Measurements from ENCODE around the gene WIPI1. TPM values are rescaled to one million over a fixed set of nuclear protein-coding genes. Genes with fewer than 3 reads are reported as not detected.

WIPI1 gene
- total RNA-seq, 4 donors from 2014 or later = 22.9 to 53.2 (median 45.0) TPM

GRCh38 chr17:68458260-68459036, 1.2 kb upstream of the WIPI1 start:
- no peak for ATAC-seq
- TF ChIP-seq POLR2A (IDR thresholded peaks at IDR 0.05) (no peak), EP300 (IDR thresholded peaks at IDR 0.05) (no peak), POLR2AphosphoS5 (IDR thresholded peaks at IDR 0.05) (no peak), CTCF (IDR thresholded peaks at IDR 0.05) (no peak)
- H3K4me3 ChIP-seq = peak overlapping the region; percentile 49 to 92
- peak overlapping the region; percentile 64 to 99 (median 95) for H3K27ac ChIP-seq
- no peaks in the 10 kb centered on the region for H3K9me3 ChIP-seq
- H3K27me3 ChIP-seq = no peaks in the 10 kb centered on the region
- 31 to 33% methylated on average over 12 of the region's 12 CpGs for WGBS, 2 donors (ENCODE audit: low coverage in 1 of 2)
- H3K4me1 ChIP-seq = peaks cover 0 to 46% (median 9%) of the 10 kb centered on the region in 3 donors
- H3K36me3 ChIP-seq = no peaks in the 10 kb centered on the region

- Histone ChIP-seq H3K36me3 (peaks cover 0 to 4% of the 10 kb centered on the region in 2 donors), H3K27ac (peak overlapping the region; percentile 64 to 99 (median 95)), H3K27me3 (no peaks in the 10 kb centered on the region), H3K4me3 (peak overlapping the region; percentile 59 to 92), H3K9me3 (no peaks in the 10 kb centered on the region), H3K4me1 (peaks cover 0 to 51% (median 9%) of the 10 kb centered on the region in 3 donors)
- no peak for TF ChIP-seq EP300 (IDR thresholded peaks at IDR 0.05)
- TF ChIP-seq POLR2A (IDR thresholded peaks at IDR 0.05) = peak; percentile 76 to 81
- peak; percentile 77 for TF ChIP-seq POLR2AphosphoS5 (IDR thresholded peaks at IDR 0.05)
- TF ChIP-seq CTCF (IDR thresholded peaks at IDR 0.05) = peak in 2 of 4 experiments; percentile 16 to 27
- ATAC-seq = peak; percentile 93
- WGBS, 2 donors (ENCODE audit: low coverage in 1 of 2) = 1% methylated on average over 11 of the region's 54 CpGs; no CpG with 5 or more reads in 1 of the 2 donors
These were observed 403 bp upstream of the WIPI1 start for GRCh38 chr17:68457539-68458259.

- ATAC-seq = peak; percentile 72
These were observed 743 bp downstream of the WIPI1 start for GRCh38 chr17:68456339-68457167.

More at GRCh38 chr17:68456339-68457167, 743 bp downstream of the WIPI1 start:
- Histone ChIP-seq H3K9me3 (no peaks in the 10 kb centered on the region), H3K4me1 (peaks cover 0 to 49% (median 9%) of the 10 kb centered on the region in 3 donors), H3K36me3 (peaks cover 0 to 16% of the 10 kb centered on the region in 2 donors), H3K4me3 (peak overlapping the region; percentile 59 to 92), H3K27me3 (no peaks in the 10 kb centered on the region), H3K27ac (peak overlapping the region; percentile 88 to 99 (median 95))
- no peak for TF ChIP-seq EP300 (IDR thresholded peaks at IDR 0.05)
- TF ChIP-seq CTCF (IDR thresholded peaks at IDR 0.05) = no peak
- peak; percentile 44 for TF ChIP-seq POLR2AphosphoS5 (IDR thresholded peaks at IDR 0.05)
- peak in 1 of 2 donors; percentile 36 for TF ChIP-seq POLR2A (IDR thresholded peaks at IDR 0.05)
- 0 to 12% methylated on average over 2 to 17 of the region's 23 CpGs for WGBS, 2 donors (ENCODE audit: low coverage in 1 of 2)

Measured in gastroesophageal sphincter (tissue), 4 donors.